ENCODE results near the gene FOXA2. TPM values are rescaled to one million over a fixed set of nuclear protein-coding genes. Genes with fewer than 3 reads are reported as not detected.

FOXA2 gene
- total and polyA plus RNA-seq, 2 experiments from 2014 or later, result not detected

GRCh38 chr20:22581437-22582385 is 2.7 kb downstream of the FOXA2 start:
- no peak overlapping the region for H3K4me2 ChIP-seq (ENCODE audit: unreplicated experiment)
- TF ChIP-seq EZH2 (IDR thresholded peaks at IDR 0.05; ENCODE audit: insufficient read depth, poor library complexity, severe bottlenecking) (peak; percentile 58), EZH2phosphoT487 (IDR thresholded peaks at IDR 0.05; ENCODE audit: insufficient read depth, low read depth) (no peak)
- no peaks in the 10 kb centered on the region for H3K9me2 ChIP-seq (ENCODE audit: insufficient read depth)
- no peaks in the 10 kb centered on the region for H3K9me3 ChIP-seq (ENCODE audit: low read depth)
- no peaks in the 10 kb centered on the region for H3K79me2 ChIP-seq (ENCODE audit: insufficient read depth)
- H3K27ac ChIP-seq, result no peak overlapping the region
- H3K4me3 ChIP-seq, result no peak overlapping the region
- in situ Hi-C loops (cut with MboI), result no loop called here
- H3K27me3 ChIP-seq (replicated peaks; ENCODE audit: insufficient read depth), result peaks cover 86% of the 10 kb centered on the region
- H3K4me1 ChIP-seq (ENCODE audit: insufficient read depth), result peaks cover 6% of the 10 kb centered on the region; the same call in 1 of the 2 replicates
- no peak overlapping the region for H3K9ac ChIP-seq
- WGBS, 2 experiments (ENCODE audit: low coverage in 1 of 2, low lambda C conversion rate in 2 of 2, missing lambda C conversion rate in 2 of 2), result 11 to 12% methylated on average over 42 to 49 of the region's 54 CpGs
- no peaks in the 10 kb centered on the region for H3F3A ChIP-seq (ENCODE audit: insufficient read depth)
- no peaks in the 10 kb centered on the region for H4K20me1 ChIP-seq (ENCODE audit: insufficient read depth)
- DNase-seq, result no peak
- H3K36me3 ChIP-seq (ENCODE audit: low read depth), result no peaks in the 10 kb centered on the region
- no peak overlapping the region for H2AFZ ChIP-seq

GRCh38 chr20:22579711-22580697 is 4.4 kb downstream of the FOXA2 start:
- H3K27me3 ChIP-seq (replicated peaks; ENCODE audit: insufficient read depth), result peaks cover 86% of the 10 kb centered on the region
- no peak overlapping the region for H3K9ac ChIP-seq
- H3K4me2 ChIP-seq (ENCODE audit: unreplicated experiment), result no peak overlapping the region
- no peaks in the 10 kb centered on the region for H3K9me2 ChIP-seq (ENCODE audit: insufficient read depth)
- no peaks in the 10 kb centered on the region for H3K79me2 ChIP-seq (ENCODE audit: insufficient read depth)
- no peaks in the 10 kb centered on the region for H3K9me3 ChIP-seq (ENCODE audit: low read depth)
- TF ChIP-seq EZH2phosphoT487 (IDR thresholded peaks at IDR 0.05; ENCODE audit: insufficient read depth, low read depth) (no peak), EZH2 (IDR thresholded peaks at IDR 0.05; ENCODE audit: insufficient read depth, poor library complexity, severe bottlenecking) (peak; percentile 28)
- 10 to 12% methylated on average over 18 of the region's 18 CpGs for WGBS, 2 experiments (ENCODE audit: low coverage in 1 of 2, low lambda C conversion rate in 2 of 2, missing lambda C conversion rate in 2 of 2)
- H2AFZ ChIP-seq, result no peak overlapping the region
- in situ Hi-C loops (cut with MboI), result no loop called here
- no peak overlapping the region for H3K27ac ChIP-seq
- no peak for DNase-seq
- H3K36me3 ChIP-seq (ENCODE audit: low read depth), result no peaks in the 10 kb centered on the region
- no peaks in the 10 kb centered on the region for H3F3A ChIP-seq (ENCODE audit: insufficient read depth)
- H4K20me1 ChIP-seq (ENCODE audit: insufficient read depth), result no peaks in the 10 kb centered on the region
- H3K4me1 ChIP-seq (ENCODE audit: insufficient read depth), result peaks cover 6% of the 10 kb centered on the region; the same call in 1 of the 2 replicates
- no peak overlapping the region for H3K4me3 ChIP-seq

DNA sequence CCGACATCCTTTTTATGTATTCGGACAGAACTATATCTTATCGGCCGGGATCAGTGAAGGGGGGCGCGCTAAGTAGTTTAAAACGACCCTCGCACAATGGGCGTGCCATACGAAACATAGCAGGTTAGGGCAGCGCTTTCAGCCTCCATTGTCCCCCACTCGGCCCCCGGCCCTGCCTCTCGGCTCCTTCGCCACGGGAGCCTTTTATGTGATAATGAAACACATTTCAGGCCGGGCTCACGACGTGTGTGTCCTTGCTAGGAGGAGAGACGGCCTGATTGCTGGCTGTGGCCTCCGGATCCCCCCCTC is 5.3 kb downstream of the FOXA2 start:
- H3K4me3 ChIP-seq, result no peak overlapping the region
- no peak overlapping the region for H3K4me2 ChIP-seq (ENCODE audit: unreplicated experiment)
- H3K4me1 ChIP-seq (ENCODE audit: insufficient read depth), result peaks cover 6% of the 10 kb centered on the region; the same call in 1 of the 2 replicates
- no peaks in the 10 kb centered on the region for H3K9me3 ChIP-seq (ENCODE audit: low read depth)
- no peak overlapping the region for H2AFZ ChIP-seq
- H3K36me3 ChIP-seq (ENCODE audit: low read depth), result no peaks in the 10 kb centered on the region
- 1 to 2% methylated on average over 21 of the region's 21 CpGs for WGBS, 2 experiments (ENCODE audit: low coverage in 1 of 2, low lambda C conversion rate in 2 of 2, missing lambda C conversion rate in 2 of 2)
- peaks cover 91% of the 10 kb centered on the region for H3K27me3 ChIP-seq (replicated peaks; ENCODE audit: insufficient read depth)
- no peak overlapping the region for H3K27ac ChIP-seq
- no peaks in the 10 kb centered on the region for H3K9me2 ChIP-seq (ENCODE audit: insufficient read depth)
- no peaks in the 10 kb centered on the region for H3F3A ChIP-seq (ENCODE audit: insufficient read depth)
- no peak overlapping the region for H3K9ac ChIP-seq
- TF ChIP-seq EZH2phosphoT487 (IDR thresholded peaks at IDR 0.05; ENCODE audit: insufficient read depth, low read depth) (0 out of 2 replicates have a peak, but pooled peaks have one; percentile 7), EZH2 (IDR thresholded peaks at IDR 0.05; ENCODE audit: insufficient read depth, poor library complexity, severe bottlenecking) (peak; percentile 15)
- DNase-seq, result no peak
- in situ Hi-C loops (cut with MboI), result no loop called here
- H3K79me2 ChIP-seq (ENCODE audit: insufficient read depth), result no peaks in the 10 kb centered on the region
- no peaks in the 10 kb centered on the region for H4K20me1 ChIP-seq (ENCODE audit: insufficient read depth)
